Measurements from ENCODE around the gene ING5.

DNA sequence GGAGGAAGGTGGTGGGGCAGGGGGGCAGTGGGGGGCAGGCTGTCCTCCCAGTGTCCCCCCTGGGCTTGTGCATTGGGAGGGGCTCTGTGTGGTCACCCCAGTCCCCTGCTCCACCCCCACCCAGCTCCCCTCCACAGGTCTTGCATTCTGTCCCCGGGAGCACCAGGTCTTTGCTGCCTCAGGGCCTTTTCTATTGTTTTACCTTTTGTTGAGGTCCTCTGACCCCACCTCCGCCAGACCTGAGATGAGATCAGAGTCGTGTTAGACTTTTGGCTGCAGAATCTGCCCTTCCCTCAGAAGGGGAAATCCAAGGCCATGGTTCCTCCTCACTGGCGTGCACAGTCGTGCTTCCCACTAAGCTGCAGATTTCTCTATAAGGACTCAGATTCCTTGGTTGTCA is 43.5 kb upstream of the ING5 start:
- TF ChIP-seq, protein P1, sequence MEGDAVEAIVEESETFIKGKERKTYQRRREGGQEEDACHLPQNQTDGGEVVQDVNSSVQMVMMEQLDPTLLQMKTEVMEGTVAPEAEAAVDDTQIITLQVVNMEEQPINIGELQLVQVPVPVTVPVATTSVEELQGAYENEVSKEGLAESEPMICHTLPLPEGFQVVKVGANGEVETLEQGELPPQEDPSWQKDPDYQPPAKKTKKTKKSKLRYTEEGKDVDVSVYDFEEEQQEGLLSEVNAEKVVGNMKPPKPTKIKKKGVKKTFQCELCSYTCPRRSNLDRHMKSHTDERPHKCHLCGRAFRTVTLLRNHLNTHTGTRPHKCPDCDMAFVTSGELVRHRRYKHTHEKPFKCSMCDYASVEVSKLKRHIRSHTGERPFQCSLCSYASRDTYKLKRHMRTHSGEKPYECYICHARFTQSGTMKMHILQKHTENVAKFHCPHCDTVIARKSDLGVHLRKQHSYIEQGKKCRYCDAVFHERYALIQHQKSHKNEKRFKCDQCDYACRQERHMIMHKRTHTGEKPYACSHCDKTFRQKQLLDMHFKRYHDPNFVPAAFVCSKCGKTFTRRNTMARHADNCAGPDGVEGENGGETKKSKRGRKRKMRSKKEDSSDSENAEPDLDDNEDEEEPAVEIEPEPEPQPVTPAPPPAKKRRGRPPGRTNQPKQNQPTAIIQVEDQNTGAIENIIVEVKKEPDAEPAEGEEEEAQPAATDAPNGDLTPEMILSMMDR (IDR thresholded peaks at IDR 0.05): no peak
- TF ChIP-seq POLR2A (IDR thresholded peaks at IDR 0.05): no peak
